ENCODE measurements around the gene RHOV. TPM values are rescaled to one million over a fixed set of nuclear protein-coding genes. Genes with fewer than 3 reads are reported as not detected.

RHOV gene
- total RNA-seq (ENCODE audit: low replicate concordance), result 0.82 TPM in 1 of 2 replicates, not detected in the other

GRCh38 chr15:40873694-40874561, at the start of gene RHOV:
RHOV (minus strand) TSS chr15:40874234; CDS start chr15:40874139, 95 bp downstream.
- TF ChIP-seq CTCF (IDR thresholded peaks at IDR 0.05; ENCODE audit: insufficient read depth, low read length), result peak; percentile 26
- peak within 1 kb of the TSS; percentile 59 for H3K4me3 ChIP-seq (ENCODE audit: low read depth, low read length)
- DNase-seq (ENCODE audit: low read depth), result no peak

GRCh38 chr15:40923551-40923950, 49.5 kb upstream of the RHOV start:
- no peak overlapping the region for H3K4me3 ChIP-seq (ENCODE audit: low read depth, low read length)
- DNase-seq (ENCODE audit: low read depth), result no peak
- no peak for TF ChIP-seq CTCF (IDR thresholded peaks at IDR 0.05; ENCODE audit: insufficient read depth, low read length)

- no peak for TF ChIP-seq CTCF (IDR thresholded peaks at IDR 0.05; ENCODE audit: insufficient read depth, low read length)
- H3K4me3 ChIP-seq (ENCODE audit: low read depth, low read length), result no peak overlapping the region
- DNase-seq (ENCODE audit: low read depth), result no peak
Measured at GRCh38 chr15:40922608-40923005, 48.6 kb upstream of the RHOV start.

GRCh38 chr15:40921949-40922607, 48.0 kb upstream of the RHOV start:
- no peak overlapping the region for H3K4me3 ChIP-seq (ENCODE audit: low read depth, low read length)
- DNase-seq (ENCODE audit: low read depth), result no peak
- no peak for TF ChIP-seq CTCF (IDR thresholded peaks at IDR 0.05; ENCODE audit: insufficient read depth, low read length)

- DNase-seq (ENCODE audit: low read depth), result no peak
- no peak overlapping the region for H3K4me3 ChIP-seq (ENCODE audit: low read depth, low read length)
- no peak for TF ChIP-seq CTCF (IDR thresholded peaks at IDR 0.05; ENCODE audit: insufficient read depth, low read length)
Measured at GRCh38 chr15:40918799-40919392, 44.9 kb upstream of the RHOV start.

- H3K4me3 ChIP-seq (ENCODE audit: low read depth, low read length), result no peak overlapping the region
- no peak for TF ChIP-seq CTCF (IDR thresholded peaks at IDR 0.05; ENCODE audit: insufficient read depth, low read length)
- no peak for DNase-seq (ENCODE audit: low read depth)
Measured at GRCh38 chr15:40918146-40918798, 44.2 kb upstream of the RHOV start.

Data from fibroblast of the aortic adventitia (primary cell).